A549 (cell line): Measurements from ENCODE around the gene RNF10. TPM values are rescaled to one million over a fixed set of nuclear protein-coding genes. Genes with fewer than 3 reads are reported as not detected.
A peak's percentile ranks its signal among the peaks of the same experiment; 100 is the strongest.

Source experiments
- ATAC-seq, 2 experiments: fragments of 200-7000 bp in 1 of 2; fragments of >200 bp in 1 of 2; cut with Nextera tagmentation in 1 of 2; cut with Tn5 transposase in 1 of 2; 3 replicates each; pipeline versions ENCODE4 v1.8.0 to v1.9.1; 2018 to 2020; ENCODE audit warnings: mild to moderate bottlenecking in 1 of 2, moderate library complexity in 1 of 2
- CTCF ChIA-PET: fragments of 300-600 bp; sonication (Branson Sonifier 250); formaldehyde crosslinking; extraction: SDS; loops from one replicate; lab custom pipeline; 2021; ENCODE audit warnings: antibody characterized with exemption, inconsistent platforms; lab: Yijun Ruan, JAX
- POLR2A ChIA-PET: fragments of 350-600 bp; formaldehyde crosslinking; extraction: SDS; loops from one replicate; lab custom pipeline; 2021; ENCODE audit warnings: antibody characterized with exemption, inconsistent platforms; lab: Yijun Ruan, JAX
- DNase-seq, 2 experiments: peaks; one replicate each; pipeline versions ENCODE4 v3.0.0 to v3.0.0-alpha.2; 2011 to 2016; ENCODE audit warnings: low read depth in 1 of 2, low spot score in 1 of 2
- FAIRE-seq: peaks from 2 replicates; lab custom pipeline; 2011; peaks lifted over from hg19 to GRCh38; lab: Jason Lieb, UNC
- H3K27ac ChIP-seq, 2 experiments: fragments of >200 bp; sonication (Bioruptor Twin); formaldehyde crosslinking; 3 replicates each; pipeline ENCODE4 v1.5.1; 2016 to 2017
- H3K4me1 ChIP-seq: fragments of >200 bp; sonication (Bioruptor Twin); formaldehyde crosslinking; 3 replicates; pipeline ENCODE4 v1.6.1; 2016
- H3K4me2 ChIP-seq: fragments of >200 bp; sonication (Bioruptor Twin); formaldehyde crosslinking; 3 replicates; pipeline ENCODE4 v1.6.1; 2016
- H3K4me3 ChIP-seq: fragments of >200 bp; sonication (Bioruptor Twin); formaldehyde crosslinking; 3 replicates; pipeline ENCODE4 v1.5.1; 2016
- H3K9me3 ChIP-seq: fragments of >200 bp; sonication (Bioruptor Twin); formaldehyde crosslinking; 3 replicates; pipeline ENCODE4 v1.6.1; 2016
- CHD2 ChIP-seq: fragments of 150-350 bp; IDR thresholded peaks from 2 replicates; pipeline ENCODE4 v1.6.1; 2014; ENCODE audit warnings: low read length; ENCODE audit not compliant: partially characterized antibody
- CHD4 ChIP-seq: fragments of 200-600 bp; sonication (generic); IDR thresholded peaks from 2 replicates; pipeline ENCODE4 v1.6.1; 2016; ENCODE audit warnings: antibody characterized with exemption, mild to moderate bottlenecking, borderline replicate concordance
- EP300 ChIP-seq, 2 experiments: fragments of >200 bp; sonication (Bioruptor Twin); formaldehyde crosslinking; IDR thresholded peaks; 2 replicates in 1 of 2; 3 replicates in 1 of 2; pipeline ENCODE4 v1.6.1; 2016 to 2017
- HOXA7 ChIP-seq: fragments of 250-450 bp; sonication (Bioruptor Pico); IDR thresholded peaks from 2 replicates; pipeline ENCODE4 v1.5.0; 2020; ENCODE audit warnings: mild to moderate bottlenecking, moderate library complexity
- KDM1A ChIP-seq: fragments of 200-600 bp; sonication (generic); IDR thresholded peaks from 2 replicates; pipeline ENCODE4 v1.6.1; 2016; ENCODE audit warnings: low read depth, mild to moderate bottlenecking
- MAZ ChIP-seq: fragments of 150-350 bp; IDR thresholded peaks from 2 replicates; pipeline ENCODE4 v1.6.1; 2014; ENCODE audit warnings: antibody characterized with exemption, low read depth, low read length, borderline replicate concordance
- NPAS2 ChIP-seq: fragments of 250-450 bp; sonication (Bioruptor Pico); IDR thresholded peaks from 2 replicates; pipeline ENCODE4 v1.8.0; 2022; ENCODE audit warnings: mild to moderate bottlenecking, moderate library complexity, borderline replicate concordance
- POLR2AphosphoS2 ChIP-seq: conservative IDR thresholded peaks from 2 replicates; pipeline ENCODE4 v1.6.1; 2012; ENCODE audit warnings: low read length, improper control_type of control experiment, inconsistent platforms
- RAD21 ChIP-seq, 2 experiments: fragments of >200 bp in 1 of 2; sonication (Bioruptor Twin) in 1 of 2; formaldehyde crosslinking in 1 of 2; IDR thresholded peaks in 1 of 2; conservative IDR thresholded peaks in 1 of 2; 2 replicates in 1 of 2; 3 replicates in 1 of 2; pipeline ENCODE4 v1.6.1; 2012 to 2018; ENCODE audit warnings: inconsistent platforms in 1 of 2
- RARB ChIP-seq: fragments of 250-450 bp; sonication (Bioruptor Pico); IDR thresholded peaks from 2 replicates; pipeline ENCODE4 v1.8.0; 2021; ENCODE audit warnings: mild to moderate bottlenecking, moderate library complexity
- RCOR1 ChIP-seq: fragments of 150-350 bp; IDR thresholded peaks from 2 replicates; pipeline ENCODE4 v1.6.1; 2014; ENCODE audit warnings: antibody characterized with exemption, low read length, low read depth
- RFX5 ChIP-seq: fragments of 450-650 bp; IDR thresholded peaks from 2 replicates; pipeline ENCODE4 v1.7.1; 2014; ENCODE audit warnings: antibody characterized with exemption, mild to moderate bottlenecking, moderate library complexity
- RNF2 ChIP-seq: fragments of 200-600 bp; sonication (generic); IDR thresholded peaks from 2 replicates; pipeline ENCODE4 v1.6.1; 2016; ENCODE audit warnings: low read depth, mild to moderate bottlenecking, antibody characterized with exemption, moderate library complexity, borderline replicate concordance
- TFCP2L1 ChIP-seq: fragments of 250-450 bp; sonication (Bioruptor Pico); IDR thresholded peaks from 2 replicates; pipeline ENCODE4 v1.5.0; 2021; ENCODE audit warnings: mild to moderate bottlenecking
- TP53 ChIP-seq: fragments of 250-450 bp; sonication (Bioruptor Pico); IDR thresholded peaks from 2 replicates; pipeline ENCODE4 v1.5.0; 2021; ENCODE audit warnings: mild to moderate bottlenecking, moderate library complexity
- ZC3H11A ChIP-seq: fragments of 450-650 bp; IDR thresholded peaks from 2 replicates; pipeline ENCODE4 v1.6.1; 2014; ENCODE audit warnings: antibody characterized with exemption, mild to moderate bottlenecking
- ZFP36 ChIP-seq: fragments of 450-650 bp; IDR thresholded peaks from 2 replicates; pipeline ENCODE4 v1.6.1; 2014; ENCODE audit warnings: borderline replicate concordance; ENCODE audit not compliant: partially characterized antibody
- WGBS: methylation state at CpG from one replicate; pipeline ENCODE4 v1.1.6; 2017; ENCODE audit errors: missing lambda C conversion rate; 5-methylcytosine and 5-hydroxymethylcytosine counted together
- polyA plus RNA-seq, 4 experiments: library from polyadenylated mRNA; depleted of rRNA in 3 of 4; stranded (reverse); fragments of >200 nt; fragmentation: RNase III in 1 of 4; extraction: RNeasy Plus Mini Kit Qiagen cat#74134 plus additional on column Dnase treatment in 1 of 4; gene quantifications; 2 replicates in 3 of 4; 3 replicates in 1 of 4; pipeline ENCODE4 v1.2.3, GENCODE V29; 2011 to 2017
- TF ChIP-seq, protein P1 (sequence below): fragments of 250-450 bp; sonication (Bioruptor Pico); IDR thresholded peaks from 2 replicates; pipeline ENCODE4 v1.5.0; 2020; ENCODE audit warnings: low read depth, mild to moderate bottlenecking, moderate library complexity
- TF ChIP-seq, protein P2 (sequence below): fragments of 150-350 bp; IDR thresholded peaks from 2 replicates; pipeline ENCODE4 v1.6.1; 2014; ENCODE audit warnings: low read depth, mild to moderate bottlenecking, low read length
- TF ChIP-seq, protein P3 (sequence below): fragments of >200 bp; sonication (Bioruptor Twin); formaldehyde crosslinking; IDR thresholded peaks from 2 replicates; pipeline ENCODE4 v1.6.1; 2016
- TF ChIP-seq, protein P4 (sequence below): fragments of 250-450 bp; sonication (Bioruptor Pico); IDR thresholded peaks from 2 replicates; pipeline ENCODE4 v1.5.0; 2021; ENCODE audit warnings: mild to moderate bottlenecking, moderate library complexity, borderline replicate concordance

RNF10 gene
- polyA plus RNA-seq, 2 of the 4 experiments (the other 2 are of a cell fraction) = 87.0 to 118 TPM

DNA sequence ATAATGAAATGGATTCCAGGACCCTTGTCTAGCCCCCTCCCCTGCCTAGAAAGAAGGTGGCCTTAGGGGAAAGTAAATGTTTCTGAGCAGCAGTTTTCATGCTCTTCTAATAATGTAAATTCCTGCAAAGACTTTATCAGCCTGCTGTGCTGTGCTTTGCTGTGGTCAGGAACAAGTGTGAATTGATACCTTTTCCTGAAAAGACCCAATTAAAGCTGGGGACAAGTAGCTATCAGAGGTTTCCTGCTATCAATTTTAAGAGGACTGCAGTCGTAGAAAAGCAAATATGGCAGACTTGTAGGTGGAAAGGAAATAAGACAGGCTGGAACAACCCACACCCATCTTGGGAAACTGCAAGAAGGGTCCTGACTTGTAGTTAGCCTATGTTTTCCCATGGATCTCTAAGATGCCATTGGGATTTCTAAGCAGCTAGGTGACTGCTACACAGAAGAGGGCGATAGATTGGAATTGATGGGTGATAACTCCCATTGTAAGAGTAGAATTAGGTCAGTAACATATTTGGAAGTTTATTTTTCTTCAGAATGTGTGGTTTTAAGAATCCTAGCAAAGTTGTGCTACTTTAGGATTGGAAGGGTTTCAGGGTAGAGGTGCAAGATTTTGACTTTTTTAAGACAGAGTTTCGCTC, 35.2 kb upstream of the RNF10 start:
- Histone ChIP-seq H3K27ac (no peak overlapping the region), H3K9me3 (no peaks in the 10 kb centered on the region), H3K4me1 (peaks cover 20% of the 10 kb centered on the region), H3K4me3 (no peak overlapping the region), H3K4me2 (peak overlapping the region; percentile 82; the same call in 2 of the 3 replicates)
- CTCF ChIA-PET = interaction anchor here (0.8 kb wide), 1 partner anchor 32 kb away, joined by 3 read pairs; no protein-coding TSS in a partner anchor
- ATAC-seq = no peak
- TF ChIP-seq, protein P1, sequence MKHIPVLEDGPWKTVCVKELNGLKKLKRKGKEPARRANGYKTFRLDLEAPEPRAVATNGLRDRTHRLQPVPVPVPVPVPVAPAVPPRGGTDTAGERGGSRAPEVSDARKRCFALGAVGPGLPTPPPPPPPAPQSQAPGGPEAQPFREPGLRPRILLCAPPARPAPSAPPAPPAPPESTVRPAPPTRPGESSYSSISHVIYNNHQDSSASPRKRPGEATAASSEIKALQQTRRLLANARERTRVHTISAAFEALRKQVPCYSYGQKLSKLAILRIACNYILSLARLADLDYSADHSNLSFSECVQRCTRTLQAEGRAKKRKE (CRISPR knock-in tag) = no peak
- no peak for TF ChIP-seq CHD2
- TF ChIP-seq KDM1A = no peak
- TF ChIP-seq RARB = no peak
- no peak for TF ChIP-seq NPAS2 (CRISPR knock-in tag)
- TF ChIP-seq RAD21 (conservative IDR thresholded peaks at IDR 0.05 in 1 of 2, IDR thresholded peaks at IDR 0.05 in 1 of 2) = no peak
- no peak for TF ChIP-seq CHD4
- no peak for TF ChIP-seq RCOR1
- no peak for TF ChIP-seq ZFP36
- TF ChIP-seq TP53 (CRISPR knock-in tag) = no peak
- TF ChIP-seq, protein P2, sequence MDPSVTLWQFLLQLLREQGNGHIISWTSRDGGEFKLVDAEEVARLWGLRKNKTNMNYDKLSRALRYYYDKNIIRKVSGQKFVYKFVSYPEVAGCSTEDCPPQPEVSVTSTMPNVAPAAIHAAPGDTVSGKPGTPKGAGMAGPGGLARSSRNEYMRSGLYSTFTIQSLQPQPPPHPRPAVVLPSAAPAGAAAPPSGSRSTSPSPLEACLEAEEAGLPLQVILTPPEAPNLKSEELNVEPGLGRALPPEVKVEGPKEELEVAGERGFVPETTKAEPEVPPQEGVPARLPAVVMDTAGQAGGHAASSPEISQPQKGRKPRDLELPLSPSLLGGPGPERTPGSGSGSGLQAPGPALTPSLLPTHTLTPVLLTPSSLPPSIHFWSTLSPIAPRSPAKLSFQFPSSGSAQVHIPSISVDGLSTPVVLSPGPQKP = no peak
- no peak for TF ChIP-seq POLR2AphosphoS2
- no peak for TF ChIP-seq ZC3H11A
- no peak for TF ChIP-seq EP300 (IDR thresholded peaks at IDR 0.05)
- TF ChIP-seq, protein P3, sequence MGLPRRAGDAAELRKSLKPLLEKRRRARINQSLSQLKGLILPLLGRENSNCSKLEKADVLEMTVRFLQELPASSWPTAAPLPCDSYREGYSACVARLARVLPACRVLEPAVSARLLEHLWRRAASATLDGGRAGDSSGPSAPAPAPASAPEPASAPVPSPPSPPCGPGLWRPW = no peak
- TF ChIP-seq RFX5 = no peak
- TF ChIP-seq TFCP2L1 = no peak
- no peak for TF ChIP-seq MAZ
- POLR2A ChIA-PET = no interaction called here
- 91% methylated on average over 3 of the region's 3 CpGs for WGBS
- no peak for DNase-seq
- no peak for FAIRE-seq

- DNase-seq (no peak), FAIRE-seq (no peak), ATAC-seq (no peak)
- H3K4me1 ChIP-seq = peaks cover 13% of the 10 kb centered on the region
- no peak overlapping the region for H3K4me2 ChIP-seq
- ChIA-PET CTCF (no interaction called here), POLR2A (no interaction called here)
- no peak overlapping the region for H3K4me3 ChIP-seq
- no peak overlapping the region for H3K27ac ChIP-seq
- WGBS = 87% methylated on average over 1 of the region's 1 CpG
- H3K9me3 ChIP-seq = no peaks in the 10 kb centered on the region
- TF ChIP-seq, protein P4, sequence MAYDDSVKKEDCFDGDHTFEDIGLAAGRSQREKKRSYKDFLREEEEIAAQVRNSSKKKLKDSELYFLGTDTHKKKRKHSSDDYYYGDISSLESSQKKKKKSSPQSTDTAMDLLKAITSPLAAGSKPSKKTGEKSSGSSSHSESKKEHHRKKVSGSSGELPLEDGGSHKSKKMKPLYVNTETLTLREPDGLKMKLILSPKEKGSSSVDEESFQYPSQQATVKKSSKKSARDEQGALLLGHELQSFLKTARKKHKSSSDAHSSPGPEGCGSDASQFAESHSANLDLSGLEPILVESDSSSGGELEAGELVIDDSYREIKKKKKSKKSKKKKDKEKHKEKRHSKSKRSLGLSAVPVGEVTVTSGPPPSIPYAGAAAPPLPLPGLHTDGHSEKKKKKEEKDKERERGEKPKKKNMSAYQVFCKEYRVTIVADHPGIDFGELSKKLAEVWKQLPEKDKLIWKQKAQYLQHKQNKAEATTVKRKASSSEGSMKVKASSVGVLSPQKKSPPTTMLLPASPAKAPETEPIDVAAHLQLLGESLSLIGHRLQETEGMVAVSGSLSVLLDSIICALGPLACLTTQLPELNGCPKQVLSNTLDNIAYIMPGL (CRISPR knock-in tag) = no peak
- TF ChIP-seq POLR2AphosphoS2 (no peak), NPAS2 (CRISPR knock-in tag) (no peak), RNF2 (no peak), HOXA7 (CRISPR knock-in tag) (no peak)
- TF ChIP-seq, protein P2 = no peak
- TF ChIP-seq, protein P3 = no peak
Observed at GRCh38 chr12:120500581-120500980, 33.6 kb upstream of the RNF10 start.
